ENCODE results near the gene DPP7.

- TF ChIP-seq, protein P1, sequence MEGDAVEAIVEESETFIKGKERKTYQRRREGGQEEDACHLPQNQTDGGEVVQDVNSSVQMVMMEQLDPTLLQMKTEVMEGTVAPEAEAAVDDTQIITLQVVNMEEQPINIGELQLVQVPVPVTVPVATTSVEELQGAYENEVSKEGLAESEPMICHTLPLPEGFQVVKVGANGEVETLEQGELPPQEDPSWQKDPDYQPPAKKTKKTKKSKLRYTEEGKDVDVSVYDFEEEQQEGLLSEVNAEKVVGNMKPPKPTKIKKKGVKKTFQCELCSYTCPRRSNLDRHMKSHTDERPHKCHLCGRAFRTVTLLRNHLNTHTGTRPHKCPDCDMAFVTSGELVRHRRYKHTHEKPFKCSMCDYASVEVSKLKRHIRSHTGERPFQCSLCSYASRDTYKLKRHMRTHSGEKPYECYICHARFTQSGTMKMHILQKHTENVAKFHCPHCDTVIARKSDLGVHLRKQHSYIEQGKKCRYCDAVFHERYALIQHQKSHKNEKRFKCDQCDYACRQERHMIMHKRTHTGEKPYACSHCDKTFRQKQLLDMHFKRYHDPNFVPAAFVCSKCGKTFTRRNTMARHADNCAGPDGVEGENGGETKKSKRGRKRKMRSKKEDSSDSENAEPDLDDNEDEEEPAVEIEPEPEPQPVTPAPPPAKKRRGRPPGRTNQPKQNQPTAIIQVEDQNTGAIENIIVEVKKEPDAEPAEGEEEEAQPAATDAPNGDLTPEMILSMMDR (IDR thresholded peaks at IDR 0.05) = no peak
- TF ChIP-seq POLR2A (IDR thresholded peaks at IDR 0.05) = no peak
Measured at GRCh38 chr9:137139468-137140150, 25.1 kb upstream of the DPP7 start.
